ENCODE results near the gene NLRC4.
"Not testable (repeated sequence)": the region's sequence is repeated elsewhere in the genome, so short reads cannot be mapped to it uniquely, and the experiment has no call there.

The NLRC4 gene, protein sequence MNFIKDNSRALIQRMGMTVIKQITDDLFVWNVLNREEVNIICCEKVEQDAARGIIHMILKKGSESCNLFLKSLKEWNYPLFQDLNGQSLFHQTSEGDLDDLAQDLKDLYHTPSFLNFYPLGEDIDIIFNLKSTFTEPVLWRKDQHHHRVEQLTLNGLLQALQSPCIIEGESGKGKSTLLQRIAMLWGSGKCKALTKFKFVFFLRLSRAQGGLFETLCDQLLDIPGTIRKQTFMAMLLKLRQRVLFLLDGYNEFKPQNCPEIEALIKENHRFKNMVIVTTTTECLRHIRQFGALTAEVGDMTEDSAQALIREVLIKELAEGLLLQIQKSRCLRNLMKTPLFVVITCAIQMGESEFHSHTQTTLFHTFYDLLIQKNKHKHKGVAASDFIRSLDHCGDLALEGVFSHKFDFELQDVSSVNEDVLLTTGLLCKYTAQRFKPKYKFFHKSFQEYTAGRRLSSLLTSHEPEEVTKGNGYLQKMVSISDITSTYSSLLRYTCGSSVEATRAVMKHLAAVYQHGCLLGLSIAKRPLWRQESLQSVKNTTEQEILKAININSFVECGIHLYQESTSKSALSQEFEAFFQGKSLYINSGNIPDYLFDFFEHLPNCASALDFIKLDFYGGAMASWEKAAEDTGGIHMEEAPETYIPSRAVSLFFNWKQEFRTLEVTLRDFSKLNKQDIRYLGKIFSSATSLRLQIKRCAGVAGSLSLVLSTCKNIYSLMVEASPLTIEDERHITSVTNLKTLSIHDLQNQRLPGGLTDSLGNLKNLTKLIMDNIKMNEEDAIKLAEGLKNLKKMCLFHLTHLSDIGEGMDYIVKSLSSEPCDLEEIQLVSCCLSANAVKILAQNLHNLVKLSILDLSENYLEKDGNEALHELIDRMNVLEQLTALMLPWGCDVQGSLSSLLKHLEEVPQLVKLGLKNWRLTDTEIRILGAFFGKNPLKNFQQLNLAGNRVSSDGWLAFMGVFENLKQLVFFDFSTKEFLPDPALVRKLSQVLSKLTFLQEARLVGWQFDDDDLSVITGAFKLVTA

DNA sequence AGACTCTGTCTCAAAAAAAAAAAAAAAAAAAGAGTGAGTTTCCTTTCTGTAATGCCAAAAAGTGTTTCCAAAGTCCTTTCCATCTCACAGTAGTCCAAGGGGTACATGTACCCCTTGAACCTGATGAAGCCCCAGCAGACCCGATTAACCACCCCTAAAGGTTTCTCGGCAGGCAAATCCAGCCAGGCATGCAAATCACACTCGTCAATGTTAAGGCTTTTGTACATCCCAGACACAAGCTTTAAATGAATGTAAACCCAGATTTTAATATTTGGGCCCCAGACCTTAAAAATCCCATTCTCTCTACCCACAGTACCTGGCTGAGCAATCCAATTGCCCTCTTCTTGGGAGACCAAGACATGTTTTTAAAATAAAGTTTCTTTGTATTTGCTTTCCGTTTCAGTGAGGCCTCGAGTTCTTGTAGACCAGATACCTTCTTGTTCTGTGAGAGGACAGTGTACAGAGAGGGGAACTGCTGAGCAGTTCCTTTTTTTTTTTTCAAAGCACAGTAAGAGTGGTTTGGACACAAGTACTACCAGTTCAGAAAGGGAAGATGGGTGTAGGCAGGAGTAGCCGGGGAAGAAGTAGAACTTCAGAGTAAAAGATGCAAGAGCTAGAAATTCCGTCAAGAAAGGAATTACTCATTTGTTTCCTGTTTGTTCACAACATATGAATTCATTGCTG lies at the start of gene NLRC4:
NLRC4 (minus strand) TSS at position 465 of the 684 bp plus-strand sequence. CDS start 8,111 bp downstream, outside the sequence.
- peaks cover 5% of the 10 kb centered on the region for H3K27me3 ChIP-seq (ENCODE audit: control insufficient read depth, insufficient read depth, low read length)
- H3K27ac ChIP-seq (ENCODE audit: low read length): no peak within 1 kb of the TSS
- H3K9ac ChIP-seq (ENCODE audit: low read length): no peak within 1 kb of the TSS
- H3K36me3 ChIP-seq (ENCODE audit: control insufficient read depth, low read depth, low read length): no peaks in the 10 kb centered on the region
- H3K4me1 ChIP-seq (ENCODE audit: control insufficient read depth, low read depth, low read length): no peaks in the 10 kb centered on the region
- no peak within 1 kb of the TSS for H3K4me3 ChIP-seq (ENCODE audit: low read length)
- H3K9me3 ChIP-seq (ENCODE audit: control insufficient read depth, low read depth, low read length): no peaks in the 10 kb centered on the region

DNA sequence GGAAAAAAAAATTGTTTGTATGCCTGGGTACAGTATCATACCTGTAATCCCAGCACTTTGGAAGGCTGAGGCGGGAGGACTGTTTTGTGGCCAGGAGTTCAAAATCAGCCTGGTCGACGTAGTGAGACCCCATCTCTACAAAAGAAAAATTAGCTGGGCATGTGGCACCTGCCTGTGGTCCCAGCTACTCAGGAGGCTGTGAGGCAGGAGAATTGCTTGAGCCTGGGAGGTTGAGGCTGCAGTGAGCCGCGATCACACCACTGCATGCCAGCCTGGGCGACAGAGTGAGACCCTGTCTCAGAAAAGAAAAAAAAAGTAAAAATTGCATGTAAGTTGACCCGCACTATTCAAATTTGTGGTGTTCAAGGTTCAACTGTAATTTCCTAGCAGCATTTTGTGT lies 45.9 kb upstream of the NLRC4 start:
- no peak overlapping the region for H3K9ac ChIP-seq (ENCODE audit: low read length)
- H3K4me3 ChIP-seq (ENCODE audit: low read length): no peak overlapping the region
- H3K4me1 ChIP-seq (ENCODE audit: control insufficient read depth, low read depth, low read length): no peaks in the 10 kb centered on the region
- peaks cover 7% of the 10 kb centered on the region for H3K36me3 ChIP-seq (ENCODE audit: control insufficient read depth, low read depth, low read length)
- no peaks in the 10 kb centered on the region for H3K9me3 ChIP-seq (ENCODE audit: control insufficient read depth, low read depth, low read length)
- no peak overlapping the region for H3K27ac ChIP-seq (ENCODE audit: low read length)
- H3K27me3 ChIP-seq (ENCODE audit: control insufficient read depth, insufficient read depth, low read length): no peaks in the 10 kb centered on the region

DNA sequence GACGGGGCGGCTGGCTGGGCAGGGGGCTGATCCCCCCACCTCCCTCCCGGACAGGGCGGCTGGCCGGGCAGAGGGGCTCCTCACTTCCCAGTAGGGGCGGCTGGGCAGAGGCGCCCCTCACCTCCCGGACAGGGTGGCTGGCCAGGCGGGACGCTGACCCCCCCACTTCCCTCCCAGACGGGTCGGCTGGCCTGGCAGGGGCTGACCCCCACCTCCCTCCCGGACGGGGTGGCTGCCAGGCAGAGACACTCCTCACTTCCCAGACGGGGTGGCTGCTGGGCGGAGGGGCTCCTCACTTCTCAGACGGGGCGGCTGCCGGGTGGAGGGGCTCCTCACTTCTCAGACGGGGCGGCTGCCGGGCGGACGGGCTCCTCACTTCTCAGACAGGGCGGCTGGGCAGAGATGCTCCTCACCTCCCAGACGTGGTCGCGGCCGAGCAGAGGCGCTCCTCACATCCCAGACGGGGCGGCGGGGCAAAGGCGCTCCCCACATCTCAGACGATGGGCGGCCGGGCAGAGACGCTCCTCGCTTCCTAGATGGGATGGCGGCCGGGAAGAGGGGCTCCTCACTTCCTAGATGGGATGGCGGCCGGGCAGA lies 29.4 kb upstream of the NLRC4 start:
- not testable (repeated sequence) for H3K9me3 ChIP-seq (ENCODE audit: control insufficient read depth, low read depth, low read length); H3K9ac ChIP-seq (ENCODE audit: low read length); H3K36me3 ChIP-seq (ENCODE audit: control insufficient read depth, low read depth, low read length); H3K4me1 ChIP-seq (ENCODE audit: control insufficient read depth, low read depth, low read length); H3K4me3 ChIP-seq (ENCODE audit: low read length); H3K27me3 ChIP-seq (ENCODE audit: control insufficient read depth, insufficient read depth, low read length); H3K27ac ChIP-seq (ENCODE audit: low read length)

DNA sequence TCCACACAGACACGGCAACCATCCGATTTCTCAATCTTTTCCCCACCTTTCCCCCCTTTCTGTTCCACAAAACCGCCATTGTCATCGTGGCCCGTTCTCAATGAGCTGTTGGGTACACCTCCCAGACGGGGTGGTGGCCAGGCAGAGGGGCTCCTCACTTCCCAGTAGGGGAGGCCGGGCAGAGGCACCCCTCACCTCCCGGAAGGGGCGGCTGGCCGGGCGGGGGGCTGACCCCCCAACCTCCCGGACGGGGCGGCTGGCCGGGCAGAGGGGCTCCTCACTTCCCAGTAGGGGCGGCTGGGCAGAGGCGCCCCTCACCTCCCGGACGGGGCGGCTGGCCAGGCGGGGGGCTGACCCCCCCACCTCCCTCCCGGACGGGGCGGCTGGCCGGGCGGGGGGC lies 28.8 kb upstream of the NLRC4 start:
- H3K27ac ChIP-seq (ENCODE audit: low read length); H3K9me3 ChIP-seq (ENCODE audit: control insufficient read depth, low read depth, low read length); H3K4me1 ChIP-seq (ENCODE audit: control insufficient read depth, low read depth, low read length); H3K36me3 ChIP-seq (ENCODE audit: control insufficient read depth, low read depth, low read length); H3K9ac ChIP-seq (ENCODE audit: low read length); H3K4me3 ChIP-seq (ENCODE audit: low read length); H3K27me3 ChIP-seq (ENCODE audit: control insufficient read depth, insufficient read depth, low read length): not testable (repeated sequence)

DNA sequence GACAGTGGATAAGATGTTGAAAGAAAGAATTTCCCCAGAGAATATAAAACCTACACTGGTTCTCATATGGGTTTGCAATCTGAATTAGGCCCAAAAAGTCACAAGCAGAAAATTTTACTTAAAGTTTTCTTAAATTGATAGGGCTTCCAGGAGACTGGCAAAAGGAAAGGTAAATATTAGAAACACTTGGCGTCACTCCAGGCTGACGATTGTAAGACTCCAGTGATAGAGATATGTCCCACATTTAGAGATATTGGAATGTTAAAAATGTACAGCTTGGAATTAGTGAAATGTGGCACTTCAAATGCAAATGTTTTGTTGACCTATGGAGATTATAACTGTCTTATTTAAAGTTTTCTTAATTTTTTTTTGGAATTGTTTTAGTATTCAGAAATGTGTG lies 27.1 kb upstream of the NLRC4 start:
- Histone ChIP-seq H3K4me1 (ENCODE audit: control insufficient read depth, low read depth, low read length) (no peaks in the 10 kb centered on the region), H3K27ac (ENCODE audit: low read length) (no peak overlapping the region), H3K9ac (ENCODE audit: low read length) (no peak overlapping the region), H3K9me3 (ENCODE audit: control insufficient read depth, low read depth, low read length) (no peaks in the 10 kb centered on the region), H3K27me3 (ENCODE audit: control insufficient read depth, insufficient read depth, low read length) (no peaks in the 10 kb centered on the region), H3K36me3 (ENCODE audit: control insufficient read depth, low read depth, low read length) (no peaks in the 10 kb centered on the region), H3K4me3 (ENCODE audit: low read length) (no peak overlapping the region)

DNA sequence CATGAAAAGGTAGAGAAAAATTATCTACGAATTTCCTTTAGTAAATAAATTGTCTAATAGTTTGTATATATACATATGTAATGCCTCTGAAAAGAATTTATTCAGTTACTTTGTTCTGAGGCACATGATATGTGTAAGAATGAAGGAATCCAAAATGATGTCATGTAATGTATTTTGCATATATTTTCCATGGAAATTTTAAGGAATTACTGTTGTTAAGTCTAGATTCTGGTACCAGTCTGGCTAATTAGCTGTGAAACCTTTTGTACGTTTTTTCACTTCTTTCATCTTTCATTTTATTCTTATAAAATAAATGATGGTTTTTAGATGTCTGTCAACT lies 25.3 kb upstream of the NLRC4 start:
- Histone ChIP-seq H3K4me1 (ENCODE audit: control insufficient read depth, low read depth, low read length) (no peaks in the 10 kb centered on the region), H3K4me3 (ENCODE audit: low read length) (no peak overlapping the region), H3K9me3 (ENCODE audit: control insufficient read depth, low read depth, low read length) (no peaks in the 10 kb centered on the region), H3K36me3 (ENCODE audit: control insufficient read depth, low read depth, low read length) (no peaks in the 10 kb centered on the region), H3K27ac (ENCODE audit: low read length) (no peak overlapping the region), H3K9ac (ENCODE audit: low read length) (no peak overlapping the region), H3K27me3 (ENCODE audit: control insufficient read depth, insufficient read depth, low read length) (no peaks in the 10 kb centered on the region)

DNA sequence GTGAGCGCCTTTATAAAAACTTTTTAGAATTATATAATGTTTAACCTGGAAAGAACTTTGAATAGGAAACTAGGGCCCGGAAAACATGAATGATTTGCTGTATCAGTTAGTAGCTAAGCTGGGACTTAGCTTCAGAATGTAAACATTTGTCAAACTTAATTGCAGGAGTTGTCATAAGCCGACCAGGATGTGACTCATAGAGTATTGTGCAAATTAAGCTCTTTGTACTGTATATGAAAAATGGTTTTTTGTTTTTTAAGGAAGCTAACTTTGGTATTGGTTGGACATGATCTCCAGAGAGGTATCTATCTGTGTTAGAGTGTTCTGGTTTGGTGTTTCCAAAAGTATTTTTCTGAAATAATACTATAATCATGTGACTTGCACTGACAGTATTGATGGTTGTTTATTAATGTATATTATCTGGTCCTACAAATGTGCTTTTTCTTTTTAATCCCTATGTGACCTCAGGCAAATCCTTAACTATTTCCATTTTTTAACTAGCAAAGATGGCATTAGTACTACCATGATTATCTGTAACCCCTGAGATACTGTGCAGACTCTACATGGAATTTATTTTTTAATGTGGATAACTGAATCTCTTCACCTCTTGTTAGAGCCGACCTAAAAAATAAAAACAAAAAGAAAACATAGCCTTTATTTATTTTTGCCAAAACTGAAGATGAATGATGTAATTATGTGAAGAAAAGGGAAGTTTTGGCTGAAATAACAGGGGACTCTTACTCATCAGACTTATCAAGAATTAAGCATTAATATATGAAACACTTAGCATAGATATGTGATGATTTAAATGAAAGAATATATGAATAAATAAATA lies 24.7 kb upstream of the NLRC4 start:
- Histone ChIP-seq H3K9me3 (ENCODE audit: control insufficient read depth, low read depth, low read length) (no peaks in the 10 kb centered on the region), H3K4me1 (ENCODE audit: control insufficient read depth, low read depth, low read length) (no peaks in the 10 kb centered on the region), H3K27me3 (ENCODE audit: control insufficient read depth, insufficient read depth, low read length) (no peaks in the 10 kb centered on the region), H3K36me3 (ENCODE audit: control insufficient read depth, low read depth, low read length) (no peaks in the 10 kb centered on the region), H3K27ac (ENCODE audit: low read length) (no peak overlapping the region), H3K9ac (ENCODE audit: low read length) (no peak overlapping the region), H3K4me3 (ENCODE audit: low read length) (no peak overlapping the region)

DNA sequence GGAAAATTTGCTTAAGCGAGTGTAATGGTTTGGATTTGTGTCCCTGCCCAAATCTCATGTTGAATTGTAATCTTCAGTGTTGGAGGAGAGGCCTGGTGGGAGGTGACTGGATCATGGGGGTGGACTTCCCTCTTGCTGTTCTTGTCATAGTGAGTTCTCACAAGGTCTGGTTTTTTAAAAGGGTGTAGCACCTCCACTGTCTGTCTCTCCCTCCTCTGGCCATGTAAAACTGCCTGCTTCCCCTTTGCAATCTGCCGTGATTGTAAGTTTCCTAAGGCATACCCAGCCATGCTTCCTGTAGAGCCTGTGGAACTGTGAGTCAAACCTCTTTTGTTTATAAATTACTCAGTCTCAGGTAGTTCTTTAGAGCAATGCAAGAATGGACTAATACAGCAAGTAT lies 19.6 kb upstream of the NLRC4 start:
- no peaks in the 10 kb centered on the region for H3K9me3 ChIP-seq (ENCODE audit: control insufficient read depth, low read depth, low read length)
- H3K27me3 ChIP-seq (ENCODE audit: control insufficient read depth, insufficient read depth, low read length): no peaks in the 10 kb centered on the region
- H3K4me3 ChIP-seq (ENCODE audit: low read length): no peak overlapping the region
- H3K9ac ChIP-seq (ENCODE audit: low read length): no peak overlapping the region
- no peaks in the 10 kb centered on the region for H3K4me1 ChIP-seq (ENCODE audit: control insufficient read depth, low read depth, low read length)
- H3K27ac ChIP-seq (ENCODE audit: low read length): no peak overlapping the region
- H3K36me3 ChIP-seq (ENCODE audit: control insufficient read depth, low read depth, low read length): no peaks in the 10 kb centered on the region

DNA sequence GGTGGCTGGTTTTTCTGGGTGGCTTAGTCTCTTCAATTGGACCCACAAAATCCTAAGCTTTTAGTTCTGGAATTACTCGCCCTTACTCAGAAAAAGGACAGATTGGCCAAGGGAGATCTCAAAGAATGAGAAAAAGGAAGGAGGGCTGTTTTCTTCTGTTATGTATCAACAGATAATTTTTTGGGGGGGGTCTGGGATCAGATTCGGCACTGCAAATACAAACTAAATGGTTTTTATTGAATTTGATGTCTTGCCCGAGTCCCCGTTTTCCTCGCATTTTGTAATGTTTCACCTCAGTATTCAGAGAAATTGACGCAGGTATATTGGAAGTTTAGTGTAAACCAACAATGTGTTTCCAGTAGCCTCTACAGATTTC lies 13.8 kb upstream of the NLRC4 start:
- no peaks in the 10 kb centered on the region for H3K4me1 ChIP-seq (ENCODE audit: control insufficient read depth, low read depth, low read length)
- H3K27ac ChIP-seq (ENCODE audit: low read length): peak overlapping the region; percentile 15
- H3K4me3 ChIP-seq (ENCODE audit: low read length): peak overlapping the region; percentile 90
- no peaks in the 10 kb centered on the region for H3K27me3 ChIP-seq (ENCODE audit: control insufficient read depth, insufficient read depth, low read length)
- H3K9ac ChIP-seq (ENCODE audit: low read length): peak overlapping the region; percentile 82
- H3K36me3 ChIP-seq (ENCODE audit: control insufficient read depth, low read depth, low read length): no peaks in the 10 kb centered on the region
- H3K9me3 ChIP-seq (ENCODE audit: control insufficient read depth, low read depth, low read length): no peaks in the 10 kb centered on the region

DNA sequence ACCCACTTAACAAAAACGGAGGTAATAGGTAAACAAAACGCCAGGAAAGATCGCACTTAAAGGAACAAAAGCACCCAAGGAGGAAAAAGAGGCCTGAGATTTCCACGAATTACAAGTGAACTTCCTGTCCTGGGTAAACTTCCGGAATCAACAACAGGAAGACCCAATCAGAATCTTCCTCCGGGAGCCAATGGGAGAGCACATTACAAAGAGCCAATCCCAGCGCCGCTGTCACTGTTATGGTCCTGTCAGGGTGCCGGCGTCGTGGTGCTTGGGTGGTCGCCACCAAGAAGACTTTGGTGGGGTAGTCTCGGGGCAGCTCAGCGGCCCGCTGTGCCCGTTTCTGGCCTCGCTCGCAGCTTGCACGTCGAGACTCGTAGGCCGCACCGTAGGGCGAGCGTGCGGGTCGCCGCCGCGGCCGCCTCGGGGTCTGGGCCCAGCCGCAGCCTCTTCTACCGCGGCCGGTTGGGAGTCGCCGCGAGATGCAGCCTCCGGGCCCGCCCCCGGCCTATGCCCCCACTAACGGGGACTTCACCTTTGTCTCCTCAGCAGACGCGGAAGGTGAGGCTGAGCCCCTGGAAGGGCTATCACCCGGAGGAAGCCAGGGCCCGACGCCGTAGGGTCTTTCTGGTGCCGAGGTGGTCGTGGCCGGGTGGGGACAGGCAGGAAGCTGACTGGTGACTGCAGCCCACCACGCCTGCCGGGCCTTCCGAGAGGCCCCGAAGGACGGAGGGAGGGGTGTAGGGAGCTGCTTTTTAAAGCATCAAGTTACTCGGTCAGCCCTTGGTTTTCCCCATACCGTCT lies 13.2 kb upstream of the NLRC4 start, which contains the start of gene YIPF4:
YIPF4 (plus strand) TSS at position 231 of the 804 bp plus-strand sequence; CDS start at position 483, 252 bp downstream.
- Histone ChIP-seq H3K27ac (ENCODE audit: low read length) (peak within 1 kb of the TSS; percentile 15), H3K9me3 (ENCODE audit: control insufficient read depth, low read depth, low read length) (no peaks in the 10 kb centered on the region), H3K4me3 (ENCODE audit: low read length) (peak within 1 kb of the TSS; percentile 90), H3K9ac (ENCODE audit: low read length) (peak within 1 kb of the TSS; percentile 82), H3K4me1 (ENCODE audit: control insufficient read depth, low read depth, low read length) (no peaks in the 10 kb centered on the region), H3K36me3 (ENCODE audit: control insufficient read depth, low read depth, low read length) (no peaks in the 10 kb centered on the region), H3K27me3 (ENCODE audit: control insufficient read depth, insufficient read depth, low read length) (no peaks in the 10 kb centered on the region)

Data from iPS-18a (cell line).